Caco-2 (cell line): Measurements from ENCODE around the gene SHB. TPM values are rescaled to one million over a fixed set of nuclear protein-coding genes. Genes with fewer than 3 reads are reported as not detected.
"Not testable (repeated sequence)": the region's sequence is repeated elsewhere in the genome, so short reads cannot be mapped to it uniquely, and the experiment has no call there.

Source experiments
- BruUV-seq: library from RNA; stranded (reverse); fragments of 400-500 nt; replicated peaks from 2 replicates; lab custom pipeline; 2021; lab: Mats Ljungman, UMichigan
- CTCF ChIA-PET: fragments of 300-600 bp; sonication (Branson Sonifier 250); formaldehyde crosslinking; loops from one replicate; lab custom pipeline; 2022; ENCODE audit warnings: antibody characterized with exemption; lab: Charles Lee
- POLR2A ChIA-PET: fragments of 300-600 bp; sonication (Branson Sonifier 250); formaldehyde crosslinking; loops from one replicate; lab custom pipeline; 2022; ENCODE audit warnings: antibody characterized with exemption; lab: Charles Lee
- DNase-seq, 2 experiments: peaks; one replicate each; pipeline versions ENCODE4 v3.0.0 to v3.0.0-alpha.2; 2020 to 2022
- H3K27me3 ChIP-seq: replicated peaks from 2 replicates; pipeline ENCODE4 v1.6.0; 2011; ENCODE audit warnings: low read length; ENCODE audit not compliant: control insufficient read depth, insufficient read depth
- H3K36me3 ChIP-seq: 2 replicates; pipeline ENCODE4 v1.5.1; 2011; ENCODE audit warnings: low read length; ENCODE audit not compliant: control insufficient read depth, insufficient read depth
- H3K4me1 ChIP-seq: fragments of 250-450 bp; sonication (Bioruptor Pico); 2 replicates; pipeline ENCODE4 v1.5.1; 2020; ENCODE audit warnings: mild to moderate bottlenecking
- H3K4me3 ChIP-seq: 2 replicates; pipeline ENCODE4 v1.5.1; 2011; ENCODE audit warnings: low read depth, mild to moderate bottlenecking, control low read depth, low read length
- H3K9me3 ChIP-seq: fragments of 250-450 bp; sonication (Bioruptor Pico); 2 replicates; pipeline ENCODE4 v1.5.1; 2020; ENCODE audit warnings: mild to moderate bottlenecking, moderate library complexity
- H3K27ac Mint-ChIP-seq: one replicate; pipeline ENCODE4 v1.8.0; 2022; ENCODE audit warnings: mixed read lengths; ENCODE audit not compliant: unreplicated experiment
- H3K27me3 Mint-ChIP-seq: one replicate; pipeline ENCODE4 v1.8.0; 2022; ENCODE audit warnings: mixed read lengths; ENCODE audit not compliant: insufficient read depth, unreplicated experiment
- H3K36me3 Mint-ChIP-seq: one replicate; pipeline ENCODE4 v1.8.0; 2022; ENCODE audit warnings: mild to moderate bottlenecking, mixed read lengths; ENCODE audit not compliant: insufficient read depth, unreplicated experiment
- H3K4me1 Mint-ChIP-seq: one replicate; pipeline ENCODE4 v1.8.0; 2022; ENCODE audit warnings: low read depth, mixed read lengths; ENCODE audit not compliant: unreplicated experiment
- H3K4me3 Mint-ChIP-seq: one replicate; pipeline ENCODE4 v1.8.0; 2022; ENCODE audit warnings: mild to moderate bottlenecking, moderate library complexity, mixed read lengths; ENCODE audit not compliant: unreplicated experiment
- H3K9me3 Mint-ChIP-seq: one replicate; pipeline ENCODE4 v1.8.0; 2022; ENCODE audit warnings: mixed read lengths; ENCODE audit not compliant: unreplicated experiment
- intact Hi-C: fragments of 100-400 bp; cut with micrococcal nuclease; formaldehyde crosslinking; loops from one replicate; pipeline ENCODE4 v1.10.0; 2022; ENCODE audit not compliant: unreplicated experiment
- total RNA-seq: library from RNA; stranded (reverse); gene quantifications from 2 replicates; pipeline ENCODE4 v1.2.3, GENCODE V29; 2022
- TF ChIP-seq, protein P1 (sequence below), 2 experiments: fragments of 200-600 bp in 1 of 2; IDR thresholded peaks; 1 replicate in 1 of 2; 2 replicates in 1 of 2; pipeline versions ENCODE4 v1.5.1 to v1.8.0; 2011 to 2022; ENCODE audit warnings: antibody characterized with exemption in 1 of 2, control low read depth in 1 of 2, inconsistent platforms in 1 of 2, low read depth in 1 of 2, low read length in 1 of 2, mild to moderate bottlenecking in 1 of 2, moderate library complexity in 1 of 2; ENCODE audit not compliant: insufficient read depth in 1 of 2, severe bottlenecking in 1 of 2, unreplicated experiment in 1 of 2

Gene SHB
- total RNA-seq, 1 experiment from 2014 or later: 18.3 TPM

DNA sequence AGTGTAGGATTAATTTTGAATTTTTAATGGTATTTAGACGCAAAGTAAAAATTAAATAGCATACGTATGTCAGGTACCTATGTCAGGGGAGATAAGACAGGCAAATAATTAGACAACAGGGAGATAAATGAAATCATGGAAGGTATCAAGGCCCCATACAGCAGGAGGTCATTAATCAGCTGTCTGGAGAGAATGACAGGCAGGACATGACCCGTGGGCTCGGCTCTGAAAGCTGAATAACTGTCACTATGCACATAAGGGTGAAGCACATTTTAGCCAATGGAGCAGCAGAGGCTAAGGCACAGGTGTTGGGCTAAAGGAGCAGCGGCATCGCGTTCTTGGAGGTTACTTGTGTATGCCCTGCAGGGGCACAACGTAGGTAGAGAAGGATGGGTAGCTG, 177.0 kb downstream of the SHB start:
- ChIA-PET POLR2A (no interaction called here), CTCF (interaction anchor here (0.9 kb wide), 1 partner anchor 13 kb away, joined by 3 read pairs; no protein-coding TSS in a partner anchor)
- no peak for DNase-seq
- Mint-ChIP-seq H3K27me3 (no peaks in the 10 kb centered on the region), H3K4me1 (no peaks in the 10 kb centered on the region), H3K36me3 (peaks cover 47% of the 10 kb centered on the region), H3K9me3 (no peaks in the 10 kb centered on the region), H3K4me3 (no peak overlapping the region), H3K27ac (no peak overlapping the region)
- Histone ChIP-seq H3K4me3 (no peak overlapping the region), H3K27me3 (no peaks in the 10 kb centered on the region), H3K36me3 (no peaks in the 10 kb centered on the region; the same call in 1 of the 2 replicates), H3K4me1 (no peaks in the 10 kb centered on the region), H3K9me3 (no peaks in the 10 kb centered on the region)
- intact Hi-C loops: no loop called here
- TF ChIP-seq, protein P1, sequence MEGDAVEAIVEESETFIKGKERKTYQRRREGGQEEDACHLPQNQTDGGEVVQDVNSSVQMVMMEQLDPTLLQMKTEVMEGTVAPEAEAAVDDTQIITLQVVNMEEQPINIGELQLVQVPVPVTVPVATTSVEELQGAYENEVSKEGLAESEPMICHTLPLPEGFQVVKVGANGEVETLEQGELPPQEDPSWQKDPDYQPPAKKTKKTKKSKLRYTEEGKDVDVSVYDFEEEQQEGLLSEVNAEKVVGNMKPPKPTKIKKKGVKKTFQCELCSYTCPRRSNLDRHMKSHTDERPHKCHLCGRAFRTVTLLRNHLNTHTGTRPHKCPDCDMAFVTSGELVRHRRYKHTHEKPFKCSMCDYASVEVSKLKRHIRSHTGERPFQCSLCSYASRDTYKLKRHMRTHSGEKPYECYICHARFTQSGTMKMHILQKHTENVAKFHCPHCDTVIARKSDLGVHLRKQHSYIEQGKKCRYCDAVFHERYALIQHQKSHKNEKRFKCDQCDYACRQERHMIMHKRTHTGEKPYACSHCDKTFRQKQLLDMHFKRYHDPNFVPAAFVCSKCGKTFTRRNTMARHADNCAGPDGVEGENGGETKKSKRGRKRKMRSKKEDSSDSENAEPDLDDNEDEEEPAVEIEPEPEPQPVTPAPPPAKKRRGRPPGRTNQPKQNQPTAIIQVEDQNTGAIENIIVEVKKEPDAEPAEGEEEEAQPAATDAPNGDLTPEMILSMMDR (IDR thresholded peaks at IDR 0.05; ENCODE audit: insufficient read depth in 1 of 2, low read depth in 1 of 2, low read length in 1 of 2, severe bottlenecking in 1 of 2, unreplicated experiment in 1 of 2): no peak
- no TSS peak for BruUV-seq

DNA sequence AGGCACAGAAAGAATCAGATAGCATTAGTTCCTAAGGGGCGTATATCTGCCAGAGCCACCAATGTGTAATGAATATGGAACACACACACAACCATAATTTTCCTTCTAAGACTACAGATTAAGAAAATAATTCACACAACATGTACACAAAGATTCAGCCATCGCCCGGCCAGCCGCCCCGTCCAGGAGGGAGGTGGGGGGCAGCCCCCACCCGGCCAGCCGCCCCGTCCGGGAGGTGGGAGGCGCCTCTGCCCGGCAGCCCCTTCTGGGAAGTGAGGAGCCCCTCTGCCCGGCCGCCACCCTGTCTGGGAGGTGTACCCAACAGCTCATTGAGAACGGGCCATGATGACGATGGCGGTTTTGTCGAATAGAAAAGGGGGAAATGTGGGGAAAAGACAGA, 178.0 kb downstream of the SHB start:
- POLR2A ChIA-PET, H3K4me1 Mint-ChIP-seq, H3K4me3 ChIP-seq, intact Hi-C loops, H3K36me3 ChIP-seq, H3K4me1 ChIP-seq, CTCF ChIA-PET, H3K27ac Mint-ChIP-seq, H3K9me3 Mint-ChIP-seq, H3K27me3 ChIP-seq, H3K4me3 Mint-ChIP-seq, BruUV-seq, H3K27me3 Mint-ChIP-seq, H3K9me3 ChIP-seq, DNase-seq: not testable (repeated sequence)
- H3K36me3 Mint-ChIP-seq: peaks cover 42% of the 10 kb centered on the region

DNA sequence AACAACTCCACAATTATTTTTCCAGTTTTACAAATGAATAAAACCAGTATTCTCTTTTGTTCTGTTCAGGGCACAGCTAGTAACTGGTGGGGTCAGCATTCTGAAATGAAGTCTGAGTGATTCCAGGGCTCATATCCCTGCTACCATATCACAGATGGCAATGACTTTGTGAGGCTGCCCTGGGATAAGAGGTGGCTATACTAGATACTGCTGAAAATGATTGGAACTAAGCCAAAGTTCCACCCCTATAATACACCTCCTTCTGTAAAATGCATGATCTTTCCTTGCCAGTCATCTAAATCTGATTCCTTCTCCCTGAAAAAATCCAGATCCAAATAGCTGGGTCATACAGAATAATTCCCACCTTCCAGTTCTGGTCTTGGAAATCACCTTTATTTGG, 179.5 kb downstream of the SHB start:
- H3K27ac Mint-ChIP-seq: no peak overlapping the region
- TF ChIP-seq, protein P1 (IDR thresholded peaks at IDR 0.05; ENCODE audit: insufficient read depth in 1 of 2, low read depth in 1 of 2, low read length in 1 of 2, severe bottlenecking in 1 of 2, unreplicated experiment in 1 of 2): no peak
- H3K9me3 Mint-ChIP-seq: no peaks in the 10 kb centered on the region
- H3K4me1 Mint-ChIP-seq: no peaks in the 10 kb centered on the region
- Histone ChIP-seq H3K27me3 (no peaks in the 10 kb centered on the region), H3K4me3 (no peak overlapping the region), H3K4me1 (no peaks in the 10 kb centered on the region), H3K9me3 (no peaks in the 10 kb centered on the region), H3K36me3 (peaks cover 1% of the 10 kb centered on the region; the same call in 1 of the 2 replicates)
- intact Hi-C loops: no loop called here
- no peak overlapping the region for H3K4me3 Mint-ChIP-seq
- DNase-seq: no peak
- BruUV-seq: no TSS peak
- H3K36me3 Mint-ChIP-seq: peaks cover 32% of the 10 kb centered on the region
- no peaks in the 10 kb centered on the region for H3K27me3 Mint-ChIP-seq
- POLR2A ChIA-PET: no interaction called here
- CTCF ChIA-PET: no interaction called here

DNA sequence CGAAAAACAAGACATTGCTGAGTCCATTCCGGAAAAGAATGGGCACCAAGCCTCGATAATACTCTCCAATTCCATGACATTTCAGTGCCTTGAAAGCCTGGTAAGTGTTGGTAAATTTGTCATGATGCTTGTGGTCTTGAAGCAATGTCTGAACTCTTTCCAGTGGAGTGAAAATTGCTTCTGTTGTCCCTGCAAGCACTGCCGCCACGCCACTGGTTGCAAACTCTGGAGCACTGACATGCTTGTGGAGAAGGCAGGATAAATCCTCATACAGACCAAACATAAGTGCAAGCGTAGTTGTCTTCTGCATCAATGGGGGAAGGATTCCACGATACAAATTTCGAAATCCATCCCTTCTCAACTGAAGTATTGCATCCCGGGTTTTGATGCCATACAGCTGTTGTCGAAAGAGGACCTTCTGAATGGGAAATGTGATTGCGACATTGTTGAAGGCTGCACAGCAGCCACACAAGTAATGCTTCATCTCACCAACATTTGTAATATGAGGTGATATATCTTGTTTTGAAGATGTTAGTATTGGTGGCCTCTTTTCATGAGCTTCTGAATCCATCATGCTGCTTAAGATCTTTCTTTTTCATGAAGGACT, 180.9 kb downstream of the SHB start:
- H3K36me3 ChIP-seq, H3K9me3 Mint-ChIP-seq, intact Hi-C loops, H3K4me1 Mint-ChIP-seq, CTCF ChIA-PET, H3K27me3 ChIP-seq, H3K27me3 Mint-ChIP-seq, POLR2A ChIA-PET, DNase-seq, H3K9me3 ChIP-seq, H3K4me3 Mint-ChIP-seq, H3K4me3 ChIP-seq, H3K27ac Mint-ChIP-seq, H3K4me1 ChIP-seq: not testable (repeated sequence)
- TSS peak; percentile 5 for BruUV-seq
- peaks cover 24% of the 10 kb centered on the region for H3K36me3 Mint-ChIP-seq
